ENCODE results near the gene UBE2I.

Gene UBE2I

GRCh38 chr16:1330931-1331711 lies 21.7 kb downstream of the UBE2I start:
- DNase-seq = no peak

GRCh38 chr16:1331712-1332617 lies 22.5 kb downstream of the UBE2I start:
- DNase-seq = no peak

GRCh38 chr16:1332618-1333148 lies 23.2 kb downstream of the UBE2I start:
- DNase-seq = no peak

- DNase-seq = peak; percentile 85
Measured at GRCh38 chr16:1333149-1333812, 23.8 kb downstream of the UBE2I start, which contains the start of gene BAIAP3. BAIAP3 (plus strand) TSS chr16:1333645; CDS start chr16:1338550, 4,905 bp downstream.

- no peak for DNase-seq
Measured at GRCh38 chr16:1333854-1334700, 24.6 kb downstream of the UBE2I start.

- no peak for DNase-seq
Measured at GRCh38 chr16:1334739-1335138, 25.3 kb downstream of the UBE2I start.

GRCh38 chr16:1335211-1335971 lies 26.0 kb downstream of the UBE2I start:
- DNase-seq = no peak

- DNase-seq = no peak
Measured at GRCh38 chr16:1335996-1336395, 26.6 kb downstream of the UBE2I start.

- no peak for DNase-seq
Measured at GRCh38 chr16:1336619-1337018, 27.2 kb downstream of the UBE2I start.

GRCh38 chr16:1337486-1337885 lies 28.1 kb downstream of the UBE2I start:
- no peak for DNase-seq

- no peak for DNase-seq
Measured at GRCh38 chr16:1338119-1338730, 28.8 kb downstream of the UBE2I start.

GRCh38 chr16:1338855-1339675 lies 29.6 kb downstream of the UBE2I start:
- no peak for DNase-seq

- no peak for DNase-seq
Measured at GRCh38 chr16:1340730-1341494, 31.5 kb downstream of the UBE2I start.

- DNase-seq = no peak
Measured at GRCh38 chr16:1341495-1342420, 32.3 kb downstream of the UBE2I start.

- peak; percentile 94 for DNase-seq
Measured at GRCh38 chr16:1342526-1343427, 33.3 kb downstream of the UBE2I start.

GRCh38 chr16:1343428-1344242 lies 34.2 kb downstream of the UBE2I start:
- DNase-seq = no peak

All from activated CD8-positive, alpha-beta memory T cell treated with anti-CD3 and anti-CD28 coated beads, Interleukin-2, amount 50 U/mL, for 48 hours (primary cell).